RCC 7860 (cell line): ENCODE measurements around the gene CHP2.
"Not testable (repeated sequence)": the region's sequence is repeated elsewhere in the genome, so short reads cannot be mapped to it uniquely, and the experiment has no call there.

Experiments used
- DNase-seq: peaks from one replicate; pipeline ENCODE4 v3.0.0-alpha.2; 2015; ENCODE audit warnings: low spot score
- FAIRE-seq: peaks from 2 replicates; lab custom pipeline; 2012; peaks lifted over from hg19 to GRCh38; lab: Jason Lieb, UNC

Gene CHP2

GRCh38 chr16:23742766-23743165, 12.1 kb upstream of the CHP2 start:
- FAIRE-seq (no peak), DNase-seq (no peak)

GRCh38 chr16:23745263-23745662, 9.6 kb upstream of the CHP2 start:
- FAIRE-seq = no peak
- DNase-seq = no peak

GRCh38 chr16:23748630-23749029, 6.2 kb upstream of the CHP2 start:
- FAIRE-seq = no peak

GRCh38 chr16:23751053-23751452, 3.8 kb upstream of the CHP2 start:
- not testable (repeated sequence) for FAIRE-seq, DNase-seq

More at GRCh38 chr16:23748630-23749029, 6.2 kb upstream of the CHP2 start:
- no peak for DNase-seq

- no peak for FAIRE-seq
- no peak for DNase-seq
Measured at GRCh38 chr16:23753908-23754593, 775 bp upstream of the CHP2 start.

- no peak for FAIRE-seq
- no peak for DNase-seq
Measured at GRCh38 chr16:23755484-23755809, 621 bp downstream of the CHP2 start.

GRCh38 chr16:23757116-23757515, 2.3 kb downstream of the CHP2 start:
- DNase-seq (no peak), FAIRE-seq (no peak)

GRCh38 chr16:23757937-23758619, 3.3 kb downstream of the CHP2 start:
- FAIRE-seq = no peak
- no peak for DNase-seq

- no peak for DNase-seq
- FAIRE-seq = no peak
Measured at GRCh38 chr16:23765933-23766332, 11.1 kb downstream of the CHP2 start.

GRCh38 chr16:23768581-23768980, 13.8 kb downstream of the CHP2 start:
- DNase-seq = no peak
- FAIRE-seq = no peak

- no peak for FAIRE-seq
Measured at GRCh38 chr16:23771027-23771426, 16.2 kb downstream of the CHP2 start.

GRCh38 chr16:23771642-23772041, 16.8 kb downstream of the CHP2 start:
- no peak for FAIRE-seq
- no peak for DNase-seq

More at GRCh38 chr16:23771027-23771426, 16.2 kb downstream of the CHP2 start:
- DNase-seq = no peak

GRCh38 chr16:23773339-23773738, 18.5 kb downstream of the CHP2 start:
- no peak for FAIRE-seq

GRCh38 chr16:23781176-23781575, 26.4 kb downstream of the CHP2 start:
- FAIRE-seq = no peak

More at GRCh38 chr16:23773339-23773738, 18.5 kb downstream of the CHP2 start:
- no peak for DNase-seq

GRCh38 chr16:23784811-23785447, 30.1 kb downstream of the CHP2 start:
- no peak for FAIRE-seq
- no peak for DNase-seq

More at GRCh38 chr16:23781176-23781575, 26.4 kb downstream of the CHP2 start:
- no peak for DNase-seq

GRCh38 chr16:23785842-23786241, 31.0 kb downstream of the CHP2 start:
- no peak for FAIRE-seq

GRCh38 chr16:23786964-23787561, 32.2 kb downstream of the CHP2 start:
- DNase-seq = no peak
- no peak for FAIRE-seq

More at GRCh38 chr16:23785842-23786241, 31.0 kb downstream of the CHP2 start:
- DNase-seq = no peak

- DNase-seq (no peak), FAIRE-seq (no peak)
Measured at GRCh38 chr16:23788685-23789084, 33.9 kb downstream of the CHP2 start.

GRCh38 chr16:23795378-23795777, 40.6 kb downstream of the CHP2 start:
- no peak for FAIRE-seq
- no peak for DNase-seq

- FAIRE-seq = no peak
- no peak for DNase-seq
Measured at GRCh38 chr16:23796941-23797340, 42.1 kb downstream of the CHP2 start.

- DNase-seq = peak; percentile 28
- no peak for FAIRE-seq
Measured at GRCh38 chr16:23801378-23801777, 46.6 kb downstream of the CHP2 start.
